Right ventricle myocardium superior (tissue), 1 donor: ENCODE data around the gene TBC1D25. TPM values are rescaled to one million over a fixed set of nuclear protein-coding genes. Genes with fewer than 3 reads are reported as not detected.

ENCODE experiments used
- ATAC-seq: fragments of 200-7000 bp; cut with Tn5 transposase; one replicate; pipeline ENCODE4 v1.9.1; 2020; ENCODE audit warnings: mild to moderate bottlenecking; ENCODE audit not compliant: poor library complexity
- DNase-seq: peaks from one replicate; pipeline ENCODE4 v3.0.0-alpha.2; 2020
- intact Hi-C: fragments of 100-400 bp; cut with DNase I; formaldehyde crosslinking; loops from one replicate; pipeline ENCODE4 v1.11.2; 2022
- total RNA-seq: library from RNA; stranded (reverse); fragmentation: NEBNext Ultra II Directional; extraction: Animal tissue kit (Norgen Biotek cat#: 25700); gene quantifications from one replicate; pipeline ENCODE4 v1.2.1, GENCODE V29; 2021
- donor health status: DM: no; HTN: yes; CAD: no; lungs with severe emphysema.

TBC1D25 gene
- total RNA-seq, 1 donor from 2014 or later = 13.9 TPM

GRCh38 chrX:48590203-48591103 lies 50.9 kb downstream of the TBC1D25 start:
- ATAC-seq (peak; percentile 11), DNase-seq (no peak)
- intact Hi-C loops = no loop called here

DNA sequence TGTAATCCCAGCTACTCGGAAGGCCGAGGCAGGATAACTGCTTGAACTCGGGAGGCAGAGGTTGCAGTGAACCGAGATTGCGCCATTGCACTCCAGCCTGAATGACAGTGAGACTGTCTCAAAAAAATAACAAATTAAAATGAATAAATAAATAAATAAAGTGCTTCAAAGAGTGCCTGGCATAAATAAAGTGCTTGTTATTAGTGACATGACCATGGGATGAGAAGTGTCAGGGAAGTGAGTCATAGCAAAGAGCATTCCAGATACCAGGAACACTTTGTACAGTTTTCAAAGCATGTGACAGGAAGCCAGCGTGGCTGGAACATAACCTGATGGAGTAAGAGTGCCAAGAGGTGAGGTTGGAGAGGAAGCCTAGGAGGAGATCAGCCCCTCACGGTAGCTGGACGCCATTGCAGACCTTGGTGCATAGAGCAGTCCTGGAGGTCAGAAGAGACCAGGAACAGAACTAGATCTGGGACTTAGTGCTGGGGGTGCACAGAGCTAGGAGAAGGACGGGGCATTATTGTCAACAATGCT lies 51.8 kb downstream of the TBC1D25 start:
- ATAC-seq = peak; percentile 80
- DNase-seq = no peak
- intact Hi-C loops = no loop called here

GRCh38 chrX:48592971-48593370 lies 53.5 kb downstream of the TBC1D25 start:
- ATAC-seq (no peak), DNase-seq (no peak)
- intact Hi-C loops = no loop called here

GRCh38 chrX:48595929-48596328 lies 56.4 kb downstream of the TBC1D25 start:
- DNase-seq (no peak), ATAC-seq (no peak)
- intact Hi-C loops = no loop called here

DNA sequence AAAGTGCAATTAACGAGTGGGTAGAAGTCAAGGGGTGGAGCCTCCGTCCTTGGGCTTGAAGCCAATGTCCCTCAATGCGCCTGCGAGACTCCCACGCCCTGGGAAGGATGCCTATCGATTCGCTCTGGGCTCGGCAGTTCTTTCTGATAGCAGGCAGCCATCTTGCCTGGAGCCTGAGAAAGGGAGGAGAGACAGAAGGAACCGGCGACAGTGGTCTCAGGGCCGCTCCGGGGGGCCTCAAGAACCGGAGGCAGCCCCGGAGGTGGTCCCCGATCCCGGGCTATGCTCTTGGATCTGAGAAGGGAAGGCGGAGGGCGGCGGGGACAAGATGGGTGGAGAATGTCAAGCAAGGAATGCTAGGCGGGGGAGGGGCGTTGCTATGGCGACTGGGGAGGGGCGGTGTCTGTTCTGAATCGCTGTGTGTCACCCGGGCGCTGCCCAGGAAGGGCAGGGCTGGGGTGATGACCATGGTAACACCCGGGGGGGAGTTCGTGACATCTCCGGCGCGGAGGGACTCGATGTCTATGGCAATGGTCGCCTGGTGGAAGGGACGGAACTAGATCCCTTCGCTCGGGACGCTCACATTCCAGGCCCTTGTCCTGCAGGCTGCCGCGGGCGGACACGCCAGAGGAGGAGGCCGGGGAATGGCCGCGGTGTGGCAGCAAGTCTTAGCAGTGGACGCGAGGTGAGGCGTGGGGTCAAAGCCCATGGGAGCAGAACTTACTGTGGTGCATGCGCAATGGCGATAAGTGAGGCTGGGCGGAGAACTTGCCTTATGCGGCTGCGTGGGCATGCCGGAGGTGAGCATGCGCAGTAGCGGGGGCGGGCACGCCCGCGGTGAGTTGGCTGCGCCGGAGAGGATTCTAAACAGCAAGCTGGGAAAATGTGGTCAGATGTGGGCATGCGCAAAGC lies 58.1 kb downstream of the TBC1D25 start, which contains the start of gene WDR13:
WDR13 (plus strand) TSS at position 140 of the 912 bp plus-strand sequence; CDS start at position 645, 505 bp downstream.
- intact Hi-C loops = no loop called here
- DNase-seq = peak; percentile 94
- ATAC-seq = peak; percentile 96

DNA sequence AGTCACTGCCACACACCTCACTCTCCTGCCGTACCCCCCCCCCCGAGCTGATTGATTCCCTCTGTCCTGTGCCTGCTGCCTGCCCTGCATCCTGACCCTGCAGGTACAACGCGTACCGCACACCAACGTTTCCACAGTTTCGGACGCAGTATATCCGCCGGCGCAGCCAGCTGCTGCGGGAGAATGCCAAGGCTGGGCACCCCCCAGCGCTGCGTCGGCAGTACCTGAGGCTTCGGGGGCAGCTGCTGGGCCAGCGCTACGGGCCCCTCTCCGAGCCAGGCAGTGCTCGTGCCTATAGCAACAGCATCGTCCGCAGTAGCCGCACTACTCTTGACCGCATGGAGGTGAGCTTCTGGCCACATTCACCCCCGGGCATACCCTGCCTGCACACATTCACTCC lies 59.1 kb downstream of the TBC1D25 start:
- intact Hi-C loops = no loop called here
- DNase-seq = no peak
- ATAC-seq = no peak

- DNase-seq (no peak), ATAC-seq (no peak)
- intact Hi-C loops = no loop called here
These were observed 59.8 kb downstream of the TBC1D25 start for GRCh38 chrX:48599341-48599740.

- no peak for DNase-seq
These were observed 60.7 kb downstream of the TBC1D25 start for GRCh38 chrX:48600226-48600625.

DNA sequence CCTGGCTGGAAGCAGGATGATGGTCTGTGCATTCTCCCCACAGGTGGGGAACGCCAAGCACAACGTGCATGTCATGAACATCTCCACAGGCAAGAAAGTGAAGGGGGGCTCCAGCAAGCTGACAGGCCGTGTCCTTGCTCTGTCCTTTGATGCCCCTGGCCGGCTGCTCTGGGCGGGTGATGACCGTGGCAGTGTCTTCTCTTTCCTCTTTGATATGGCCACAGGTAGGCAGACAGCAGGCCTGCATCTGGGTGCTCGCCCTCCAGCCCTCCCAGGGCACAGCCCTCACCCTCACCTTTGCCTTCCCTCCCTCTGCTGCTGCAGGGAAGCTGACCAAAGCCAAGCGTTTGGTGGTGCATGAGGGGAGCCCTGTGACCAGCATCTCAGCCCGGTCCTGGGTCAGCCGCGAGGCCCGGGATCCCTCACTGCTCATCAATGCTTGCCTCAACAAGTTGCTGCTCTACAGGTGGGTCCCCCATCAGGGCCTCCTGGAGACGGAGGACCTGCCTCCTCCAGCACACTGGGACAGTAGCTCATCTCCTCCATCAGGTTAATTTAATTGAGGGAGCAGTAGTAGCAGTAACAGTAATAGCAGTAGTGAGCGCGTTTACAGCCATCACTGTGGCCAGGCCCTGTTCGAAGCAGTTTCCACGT lies 62.4 kb downstream of the TBC1D25 start:
- intact Hi-C loops = no loop called here
- no peak for DNase-seq
- no peak for ATAC-seq

More at GRCh38 chrX:48600226-48600625, 60.7 kb downstream of the TBC1D25 start:
- intact Hi-C loops = no loop called here
- ATAC-seq = no peak

GRCh38 chrX:48604701-48605100 lies 65.2 kb downstream of the TBC1D25 start:
- intact Hi-C loops = no loop called here
- DNase-seq = no peak
- ATAC-seq = no peak

DNA sequence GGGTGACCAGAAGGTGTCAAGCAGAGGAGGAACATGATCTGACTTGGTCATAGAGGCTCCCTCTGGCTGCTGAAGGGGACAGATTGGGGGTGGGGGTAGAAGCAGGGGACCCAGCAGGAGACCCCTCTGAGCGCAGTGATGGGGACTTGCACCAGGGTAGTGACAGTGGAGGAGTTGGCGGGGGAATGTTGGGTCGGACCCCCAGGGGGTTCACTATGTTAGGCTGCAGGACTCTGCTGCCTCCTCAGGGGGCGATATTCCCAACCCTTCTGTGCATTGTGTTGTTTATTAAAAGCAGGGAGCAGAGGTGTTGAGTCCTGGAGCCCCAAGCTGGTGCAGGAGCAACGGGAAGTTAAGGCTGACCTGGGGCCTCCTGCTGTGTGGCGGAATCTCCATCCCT lies 66.6 kb downstream of the TBC1D25 start:
- ATAC-seq (no peak), DNase-seq (no peak)
- intact Hi-C loops = no loop called here

DNA sequence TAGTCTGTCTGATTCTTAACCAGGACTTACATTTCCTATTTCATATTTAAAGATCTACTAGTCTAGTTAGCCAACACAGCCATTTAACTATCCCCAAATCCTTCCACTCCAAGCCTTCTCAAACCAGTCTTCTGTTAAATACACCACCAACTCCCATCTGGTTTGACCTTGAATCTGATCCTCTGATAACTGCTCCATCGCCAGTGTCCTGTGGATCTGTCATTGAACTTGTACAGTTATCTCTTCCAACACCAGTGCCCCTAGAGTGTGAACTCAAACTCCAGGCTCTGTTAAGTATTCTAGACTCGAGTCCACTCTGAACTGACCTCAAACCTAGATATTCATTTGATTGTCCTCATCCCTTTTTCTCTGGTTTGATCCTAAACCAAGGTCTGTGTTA lies 72.2 kb downstream of the TBC1D25 start:
- no peak for ATAC-seq
- intact Hi-C loops = no loop called here
- DNase-seq = no peak

Other genes starting within 250 kb of the TBC1D25 start
- gene SSX3, start 183.0 kb upstream of the TBC1D25 start, total RNA-seq = not detected
- not detected for gene SSX4, start 156.2 kb upstream of the TBC1D25 start, total RNA-seq
- not detected for gene SSX4B, start 127.8 kb upstream of the TBC1D25 start, total RNA-seq
- 1.3 TPM for gene SLC38A5, start 69.5 kb upstream of the TBC1D25 start, total RNA-seq
- 14.3 TPM for gene FTSJ1, start 63.5 kb upstream of the TBC1D25 start, total RNA-seq
- gene PORCN, start 30.7 kb upstream of the TBC1D25 start, total RNA-seq = 12.0 TPM
- 47.2 TPM for gene EBP, start 17.9 kb upstream of the TBC1D25 start, total RNA-seq
- 103 TPM for gene RBM3, start 34.8 kb downstream of the TBC1D25 start, total RNA-seq
- gene WDR13, start 57.8 kb downstream of the TBC1D25 start, total RNA-seq = 173 TPM
- 4.0 TPM for gene WAS, start 144.1 kb downstream of the TBC1D25 start, total RNA-seq
- gene SUV39H1, start 157.0 kb downstream of the TBC1D25 start, total RNA-seq = 2.3 TPM
- not detected for gene GLOD5, start 222.0 kb downstream of the TBC1D25 start, total RNA-seq
- 0.13 TPM for gene GATA1, start 246.9 kb downstream of the TBC1D25 start, total RNA-seq